HEK293 (cell line): ENCODE measurements around the gene MAP3K15.

ENCODE experiments used
- ATF2 ChIP-seq: fragments of 450-650 bp; formaldehyde crosslinking; IDR thresholded peaks from 2 replicates; pipeline ENCODE4 v1.5.1; 2016; ENCODE audit warnings: missing biosample characterization, missing genetic modification characterization, low read depth
- SP2 ChIP-seq: fragments of 450-650 bp; formaldehyde crosslinking; IDR thresholded peaks from 2 replicates; pipeline ENCODE4 v1.5.1; 2016; ENCODE audit warnings: missing biosample characterization, missing genetic modification characterization
- ZNF274 ChIP-seq, 2 experiments: fragments of 200-500 bp in 1 of 2; fragments of 450-650 bp in 1 of 2; sonication (Bioruptor generic) in 1 of 2; formaldehyde crosslinking in 1 of 2; IDR thresholded peaks; 2 replicates each; pipeline versions ENCODE4 v1.5.1 to v1.6.1; 2014 to 2016; ENCODE audit warnings: borderline replicate concordance in 1 of 2, inconsistent platforms in 1 of 2, low read length in 1 of 2, missing biosample characterization in 1 of 2, missing genetic modification characterization in 1 of 2
- ZNF366 ChIP-seq: fragments of 450-650 bp; formaldehyde crosslinking; conservative IDR thresholded peaks from 2 replicates; pipeline ENCODE4 v1.5.1; 2016; ENCODE audit warnings: missing biosample characterization, missing genetic modification characterization
- ZNF426 ChIP-seq: fragments of 450-650 bp; formaldehyde crosslinking; IDR thresholded peaks from 2 replicates; pipeline ENCODE4 v1.5.1; 2017; ENCODE audit warnings: missing biosample characterization, missing genetic modification characterization, mild to moderate bottlenecking, inconsistent platforms, moderate library complexity
- ZNF639 ChIP-seq: fragments of 450-650 bp; formaldehyde crosslinking; IDR thresholded peaks from 2 replicates; pipeline ENCODE4 v1.5.1; 2016; ENCODE audit warnings: missing biosample characterization, missing genetic modification characterization
- TF ChIP-seq, protein P1 (sequence below): fragments of 450-650 bp; formaldehyde crosslinking; IDR thresholded peaks from 2 replicates; pipeline ENCODE4 v1.5.1; 2016; ENCODE audit warnings: missing biosample characterization, missing genetic modification characterization

DNA sequence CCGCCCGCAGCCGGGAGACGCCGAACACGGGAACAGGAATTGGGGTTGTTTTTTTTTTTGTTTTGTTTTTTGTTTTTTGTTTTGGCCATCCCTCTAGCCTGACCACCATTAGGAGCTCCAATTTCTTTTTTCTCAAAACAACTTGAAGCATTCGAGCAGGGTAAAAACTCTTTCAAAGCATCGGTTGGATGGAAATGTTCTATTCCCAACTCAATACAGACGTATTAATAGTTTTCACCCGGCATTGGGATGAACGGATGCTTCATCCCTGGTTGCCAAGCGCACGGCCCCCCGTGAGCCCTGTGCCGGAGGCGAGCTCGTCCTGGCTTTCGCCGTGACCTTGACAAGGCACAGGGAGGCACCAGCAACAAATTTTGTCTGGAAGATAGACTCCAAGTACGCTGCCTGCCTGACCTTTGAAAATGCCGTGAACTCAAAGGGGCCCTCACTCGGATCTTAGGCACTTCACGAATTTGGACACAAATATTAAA is 352 bp upstream of the MAP3K15 start:
- TF ChIP-seq ZNF274 (IDR thresholded peaks at IDR 0.05; ENCODE audit: low read length) (no peak), ZNF274 (tag by site-specific recombination; IDR thresholded peaks at IDR 0.05; ENCODE audit: borderline replicate concordance) (no peak), ATF2 (tag by site-specific recombination) (no peak), ZNF426 (tag by site-specific recombination) (no peak), ZNF639 (tag by site-specific recombination) (no peak), SP2 (tag by site-specific recombination) (no peak), ZNF366 (tag by site-specific recombination) (no peak)
- TF ChIP-seq, protein P1, sequence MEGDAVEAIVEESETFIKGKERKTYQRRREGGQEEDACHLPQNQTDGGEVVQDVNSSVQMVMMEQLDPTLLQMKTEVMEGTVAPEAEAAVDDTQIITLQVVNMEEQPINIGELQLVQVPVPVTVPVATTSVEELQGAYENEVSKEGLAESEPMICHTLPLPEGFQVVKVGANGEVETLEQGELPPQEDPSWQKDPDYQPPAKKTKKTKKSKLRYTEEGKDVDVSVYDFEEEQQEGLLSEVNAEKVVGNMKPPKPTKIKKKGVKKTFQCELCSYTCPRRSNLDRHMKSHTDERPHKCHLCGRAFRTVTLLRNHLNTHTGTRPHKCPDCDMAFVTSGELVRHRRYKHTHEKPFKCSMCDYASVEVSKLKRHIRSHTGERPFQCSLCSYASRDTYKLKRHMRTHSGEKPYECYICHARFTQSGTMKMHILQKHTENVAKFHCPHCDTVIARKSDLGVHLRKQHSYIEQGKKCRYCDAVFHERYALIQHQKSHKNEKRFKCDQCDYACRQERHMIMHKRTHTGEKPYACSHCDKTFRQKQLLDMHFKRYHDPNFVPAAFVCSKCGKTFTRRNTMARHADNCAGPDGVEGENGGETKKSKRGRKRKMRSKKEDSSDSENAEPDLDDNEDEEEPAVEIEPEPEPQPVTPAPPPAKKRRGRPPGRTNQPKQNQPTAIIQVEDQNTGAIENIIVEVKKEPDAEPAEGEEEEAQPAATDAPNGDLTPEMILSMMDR (tag by site-specific recombination), result no peak
